ENCODE data around the gene PPP1R7. TPM values are rescaled to one million over a fixed set of nuclear protein-coding genes. Genes with fewer than 3 reads are reported as not detected.

Gene PPP1R7
- total RNA-seq, 2 experiments from 2014 or later, result 36.4 to 38.2 TPM

- ChIA-PET POLR2A (no interaction called here), CTCF (no interaction called here)
- Mint-ChIP-seq H3K27ac (no peak overlapping the region), H3K27me3 (no peaks in the 10 kb centered on the region), H3K4me3 (no peak overlapping the region), H3K36me3 (ENCODE audit: low read depth) (peaks cover 9% of the 10 kb centered on the region), H3K4me1 (ENCODE audit: low read depth) (no peaks in the 10 kb centered on the region), H3K9me3 (no peaks in the 10 kb centered on the region)
- Histone ChIP-seq H3K27ac (ENCODE audit: low read depth in 1 of 2, low read length in 2 of 2) (no peak overlapping the region), H3K27me3 (ENCODE audit: control insufficient read depth in 1 of 2, insufficient read depth in 2 of 2, low read length in 2 of 2) (no peaks in the 10 kb centered on the region), H3K4me1 (ENCODE audit: insufficient read depth, low read length) (no peaks in the 10 kb centered on the region), H3K4me3 (ENCODE audit: low read length) (no peak overlapping the region), H3K9me3 (ENCODE audit: control insufficient read depth in 1 of 2, insufficient read depth in 1 of 2, low read length in 2 of 2) (no peaks in the 10 kb centered on the region), H3K36me3 (ENCODE audit: insufficient read depth, low read length) (peaks cover 16% of the 10 kb centered on the region)
- no peak for TF ChIP-seq CTCF (IDR thresholded peaks at IDR 0.05)
- intact Hi-C loops (cut with DNase I, micrococcal nuclease), result no loop called here
- ATAC-seq (ENCODE audit: poor library complexity) (no peak), DNase-seq (no peak)
These were observed 34.6 kb downstream of the PPP1R7 start for GRCh38 chr2:241184901-241185300.

- peaks cover 5% of the 10 kb centered on the region for H3K36me3 Mint-ChIP-seq (ENCODE audit: low read depth)
- DNase-seq, result no peak
- no peaks in the 10 kb centered on the region for H3K9me3 Mint-ChIP-seq
- POLR2A ChIA-PET, result no interaction called here
- H3K9me3 ChIP-seq (ENCODE audit: control insufficient read depth in 1 of 2, insufficient read depth in 1 of 2, low read length in 2 of 2), result no peaks in the 10 kb centered on the region
- H3K27ac Mint-ChIP-seq, result no peak overlapping the region
- H3K4me3 ChIP-seq (ENCODE audit: low read length), result no peak overlapping the region
- no peaks in the 10 kb centered on the region for H3K4me1 ChIP-seq (ENCODE audit: insufficient read depth, low read length)
- CTCF ChIA-PET, result no interaction called here
- ATAC-seq (ENCODE audit: poor library complexity), result no peak
- no peak for TF ChIP-seq CTCF (IDR thresholded peaks at IDR 0.05)
- intact Hi-C loops (cut with DNase I, micrococcal nuclease), result no loop called here
- peaks cover 14% of the 10 kb centered on the region for H3K36me3 ChIP-seq (ENCODE audit: insufficient read depth, low read length)
- no peaks in the 10 kb centered on the region for H3K4me1 Mint-ChIP-seq (ENCODE audit: low read depth)
- no peak overlapping the region for H3K4me3 Mint-ChIP-seq
- H3K27me3 Mint-ChIP-seq, result no peaks in the 10 kb centered on the region
- no peaks in the 10 kb centered on the region for H3K27me3 ChIP-seq (ENCODE audit: control insufficient read depth in 1 of 2, insufficient read depth in 2 of 2, low read length in 2 of 2)
- H3K27ac ChIP-seq (ENCODE audit: low read depth in 1 of 2, low read length in 2 of 2), result no peak overlapping the region
These were observed 35.7 kb downstream of the PPP1R7 start for GRCh38 chr2:241185961-241186360.

- H3K27me3 ChIP-seq (ENCODE audit: control insufficient read depth in 1 of 2, insufficient read depth in 2 of 2, low read length in 2 of 2), result no peaks in the 10 kb centered on the region
- peaks cover 5% of the 10 kb centered on the region for H3K36me3 Mint-ChIP-seq (ENCODE audit: low read depth)
- ATAC-seq (ENCODE audit: poor library complexity) (no peak), DNase-seq (no peak)
- H3K4me1 ChIP-seq (ENCODE audit: insufficient read depth, low read length), result no peaks in the 10 kb centered on the region
- CTCF ChIA-PET, result no interaction called here
- H3K4me1 Mint-ChIP-seq (ENCODE audit: low read depth), result no peaks in the 10 kb centered on the region
- H3K9me3 ChIP-seq (ENCODE audit: control insufficient read depth in 1 of 2, insufficient read depth in 1 of 2, low read length in 2 of 2), result no peaks in the 10 kb centered on the region
- H3K4me3 ChIP-seq (ENCODE audit: low read length), result no peak overlapping the region
- H3K9me3 Mint-ChIP-seq, result no peaks in the 10 kb centered on the region
- no peak overlapping the region for H3K27ac ChIP-seq (ENCODE audit: low read depth in 1 of 2, low read length in 2 of 2)
- intact Hi-C loops (cut with DNase I, micrococcal nuclease), result no loop called here
- no peak for TF ChIP-seq CTCF (IDR thresholded peaks at IDR 0.05)
- H3K27me3 Mint-ChIP-seq, result no peaks in the 10 kb centered on the region
- H3K36me3 ChIP-seq (ENCODE audit: insufficient read depth, low read length), result peaks cover 14% of the 10 kb centered on the region
- H3K27ac Mint-ChIP-seq, result no peak overlapping the region
- POLR2A ChIA-PET, result no interaction called here
- H3K4me3 Mint-ChIP-seq, result no peak overlapping the region
These were observed 37.0 kb downstream of the PPP1R7 start for GRCh38 chr2:241187101-241187917.

Measured in CD4-positive, alpha-beta T cell (primary cell).